ENCODE measurements around the gene LRRK1.

LRRK1 gene

DNA sequence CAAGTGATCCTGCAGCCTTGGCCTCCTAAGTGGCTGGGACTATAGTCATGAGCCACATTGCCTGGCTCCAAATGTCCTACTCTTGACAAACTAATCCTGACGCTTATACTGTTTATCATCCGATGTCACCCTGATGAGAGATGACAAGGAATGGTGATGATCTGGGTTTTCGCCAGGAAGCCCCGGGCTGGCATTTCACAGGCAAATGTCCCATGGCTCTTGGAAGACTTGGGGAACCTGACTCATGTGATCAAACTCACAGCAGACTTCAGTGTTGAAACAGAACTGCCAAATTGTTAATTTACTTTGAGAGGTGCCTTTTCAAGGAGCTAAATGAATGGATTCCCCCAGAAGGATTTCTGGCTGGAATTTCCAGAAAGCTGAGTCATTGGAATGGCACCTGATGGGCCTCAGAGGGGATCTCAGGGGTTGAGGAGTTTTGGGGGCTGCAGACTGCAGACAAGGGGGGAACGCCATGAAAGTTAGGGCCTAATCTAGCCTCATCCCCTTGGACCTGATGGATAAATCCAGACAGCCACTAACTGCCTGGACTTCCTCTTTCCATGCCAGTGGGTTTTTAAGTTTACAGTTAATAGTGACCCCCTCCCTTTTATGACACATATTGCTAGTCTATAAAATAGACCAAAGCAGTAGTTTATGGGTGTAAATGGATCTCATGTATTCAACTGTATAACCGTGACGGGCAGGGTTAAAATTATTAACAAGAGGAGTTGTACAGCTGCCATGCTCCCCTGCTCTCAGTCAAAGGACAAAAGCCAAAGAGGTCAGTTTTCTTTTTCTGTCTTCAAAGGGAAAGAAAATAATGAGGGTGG, 186.1 kb downstream of the LRRK1 start:
- intact Hi-C loops (cut with DNase I): no loop called here
- DNase-seq: peak in 1 of 42 donors; percentile 19

DNA sequence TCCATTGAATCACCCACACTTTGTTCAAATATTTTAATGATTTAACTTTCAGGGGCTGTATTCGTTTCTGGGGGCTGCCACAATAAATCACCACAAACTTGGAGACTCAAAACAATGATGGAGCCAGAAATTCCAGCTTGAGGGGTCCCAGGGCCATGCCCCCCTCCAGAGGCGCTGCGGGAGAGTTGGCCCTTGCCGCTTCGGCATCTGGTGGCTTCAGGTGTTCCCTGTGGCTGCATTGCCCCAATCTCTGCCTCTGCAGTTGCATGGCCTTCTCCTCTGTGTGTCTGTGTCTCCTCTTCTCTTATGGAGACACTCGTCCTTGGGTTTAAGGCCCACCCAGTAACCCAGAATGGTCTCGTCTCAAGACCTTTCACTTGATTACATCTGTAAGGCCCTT, 187.9 kb downstream of the LRRK1 start:
- intact Hi-C loops (cut with DNase I): no loop called here
- no peak for DNase-seq

DNA sequence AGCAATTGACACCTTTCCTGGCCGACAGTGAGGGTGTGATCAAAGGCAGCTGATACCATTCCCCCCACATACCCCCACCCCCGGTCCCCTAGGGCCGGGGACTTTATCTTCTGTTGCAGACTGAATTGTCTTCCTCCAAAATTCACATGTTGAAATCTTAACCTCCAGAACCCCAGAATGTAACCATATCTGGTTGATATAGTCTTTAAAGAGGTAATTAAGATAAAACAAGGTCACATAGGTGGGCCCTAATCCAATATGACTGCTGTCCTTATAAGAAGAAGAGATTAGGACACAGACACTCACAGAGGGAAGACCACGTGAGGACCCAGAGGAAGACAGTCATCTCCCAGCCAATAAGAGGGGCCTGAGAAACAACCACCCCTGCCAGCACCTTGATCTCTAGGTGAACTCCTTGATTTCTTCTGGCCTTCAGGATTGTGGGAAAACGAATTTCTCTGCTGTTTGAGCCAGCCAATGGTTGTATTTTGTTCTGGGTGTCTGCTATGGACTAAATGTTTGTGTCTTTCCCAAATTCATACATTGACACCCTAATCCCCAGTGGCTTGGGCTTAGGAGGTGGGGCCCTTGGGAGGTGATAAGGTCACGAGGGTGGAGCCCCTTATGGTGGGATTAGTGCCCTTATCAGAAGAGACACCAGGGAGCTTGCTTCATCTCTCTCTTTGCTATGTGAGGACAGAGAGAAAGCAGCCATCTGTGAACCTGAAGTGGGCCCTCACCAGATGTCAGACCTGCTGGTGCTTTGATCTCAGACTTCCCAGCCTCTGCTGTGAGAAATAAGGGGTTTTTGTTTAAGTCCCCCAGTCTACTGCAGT, 188.7 kb downstream of the LRRK1 start:
- intact Hi-C loops (cut with DNase I): no loop called here
- no peak for DNase-seq

DNA sequence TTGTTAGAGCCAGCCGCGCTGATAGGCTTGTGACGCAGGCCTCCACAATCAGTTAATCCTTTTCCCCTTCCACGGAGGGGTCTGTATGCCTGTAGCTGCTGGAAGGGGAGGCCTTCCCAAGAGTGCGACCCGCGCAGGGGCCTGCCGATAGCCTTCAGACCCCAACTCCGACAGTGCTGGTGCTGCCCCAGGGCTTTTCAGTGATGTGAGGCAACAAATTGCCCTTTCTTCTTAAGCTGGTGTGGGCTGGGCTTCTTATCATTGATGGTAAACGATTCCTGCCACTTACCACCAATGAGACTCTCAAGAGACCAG, 189.3 kb downstream of the LRRK1 start:
- no peak for DNase-seq
- intact Hi-C loops (cut with DNase I): no loop called here

DNA sequence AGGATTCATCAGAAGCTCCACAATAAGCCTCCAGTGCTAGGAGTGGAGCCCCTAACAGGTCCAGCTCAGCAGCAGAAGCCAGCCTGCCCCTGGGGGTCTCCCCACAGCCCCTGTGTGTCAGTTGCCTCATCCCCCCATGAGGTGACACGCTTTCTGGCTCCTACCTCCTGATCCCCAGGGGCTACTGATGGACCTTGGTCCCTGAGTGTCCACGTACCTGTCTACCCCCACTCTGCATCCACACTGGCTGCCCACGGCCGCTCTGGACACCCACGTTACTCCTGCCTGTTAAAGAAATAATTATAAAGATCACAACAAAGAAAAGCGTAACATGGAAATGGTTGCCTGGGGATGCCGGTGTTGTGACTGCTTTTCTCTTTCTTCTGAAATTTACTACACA, 189.6 kb downstream of the LRRK1 start:
- intact Hi-C loops (cut with DNase I): no loop called here

DNA sequence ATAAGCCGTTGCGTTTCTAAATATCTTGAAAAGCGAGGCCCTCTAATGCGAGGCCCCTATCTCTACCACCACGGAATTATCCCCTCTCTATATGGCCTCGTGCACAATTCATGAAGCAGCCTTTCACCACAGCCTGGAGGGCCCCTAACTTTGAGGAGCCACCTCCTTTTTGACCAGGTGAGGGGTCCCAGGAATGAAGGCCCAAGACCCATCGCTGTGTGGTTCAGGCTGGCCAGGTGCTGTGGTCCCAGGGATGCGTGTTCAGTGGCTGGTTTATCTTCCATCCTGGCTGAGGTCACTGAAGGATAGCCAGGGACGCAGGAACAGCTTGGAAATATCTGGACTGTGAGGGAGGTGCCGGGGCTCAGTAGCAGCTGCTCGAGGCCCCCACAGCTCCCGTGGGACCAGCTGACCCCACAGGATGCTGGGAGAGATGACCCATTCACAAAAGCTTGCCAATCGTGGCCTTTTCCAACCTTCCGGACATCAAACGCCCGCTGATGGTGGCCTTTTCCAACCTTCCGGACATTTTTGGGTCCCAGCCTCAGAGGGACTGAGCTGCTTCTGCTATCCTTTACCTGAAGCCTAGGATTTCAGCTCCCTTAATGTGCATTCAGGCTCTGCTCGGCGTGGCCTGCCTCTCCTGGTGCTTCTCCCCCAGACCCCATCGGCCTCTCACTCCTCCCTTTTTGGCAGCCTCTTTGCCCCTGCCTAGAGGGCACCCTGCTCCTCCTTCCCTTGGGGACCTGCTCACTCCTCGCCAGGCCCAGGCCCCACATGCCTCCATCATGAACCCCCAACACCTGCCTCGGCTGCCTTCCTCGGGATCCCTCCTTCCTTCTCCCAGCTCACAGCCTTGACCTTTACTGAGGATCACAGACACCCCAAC, 191.8 kb downstream of the LRRK1 start:
- intact Hi-C loops (cut with DNase I): no loop called here
- DNase-seq: peak in 2 of 42 donors; percentile 2 to 25

More for the DNA sequence above, 189.6 kb downstream of the LRRK1 start:
- no peak for DNase-seq

DNA sequence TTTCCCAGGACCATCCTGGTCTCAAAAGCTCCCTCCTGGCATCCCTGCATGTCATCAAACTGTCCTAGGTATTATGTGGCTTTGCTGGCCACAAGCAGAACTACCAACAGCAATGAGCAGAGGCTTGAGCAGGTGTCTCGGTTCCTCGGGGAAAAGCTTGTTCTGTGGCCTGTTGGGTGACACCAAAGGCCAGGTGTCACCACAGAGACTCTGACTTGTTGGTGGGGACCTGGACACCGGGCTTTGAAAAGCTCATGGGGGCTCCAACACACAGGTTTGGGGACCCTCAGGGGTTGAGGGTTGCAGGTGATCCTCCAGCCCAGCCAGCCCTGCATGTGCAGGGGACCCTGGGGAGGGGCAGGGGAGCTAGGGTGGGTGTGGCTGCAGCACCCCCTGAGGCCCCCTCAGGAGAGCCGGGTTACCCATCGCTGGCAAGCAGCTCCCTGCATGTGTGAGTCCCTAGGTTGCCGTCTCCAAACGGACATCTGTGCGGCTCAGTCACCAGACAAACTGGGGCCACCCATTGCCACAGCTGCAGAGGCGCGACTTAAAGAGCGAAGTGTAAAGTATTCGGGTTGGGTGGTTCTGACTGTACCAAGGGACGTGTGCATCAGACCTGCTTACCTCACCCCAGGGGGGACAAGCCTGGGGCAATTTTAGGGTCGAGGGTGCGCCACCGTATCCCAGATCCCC, 192.6 kb downstream of the LRRK1 start:
- peak in 1 of 42 donors; percentile 0 for DNase-seq
- intact Hi-C loops (cut with DNase I): no loop called here

DNA sequence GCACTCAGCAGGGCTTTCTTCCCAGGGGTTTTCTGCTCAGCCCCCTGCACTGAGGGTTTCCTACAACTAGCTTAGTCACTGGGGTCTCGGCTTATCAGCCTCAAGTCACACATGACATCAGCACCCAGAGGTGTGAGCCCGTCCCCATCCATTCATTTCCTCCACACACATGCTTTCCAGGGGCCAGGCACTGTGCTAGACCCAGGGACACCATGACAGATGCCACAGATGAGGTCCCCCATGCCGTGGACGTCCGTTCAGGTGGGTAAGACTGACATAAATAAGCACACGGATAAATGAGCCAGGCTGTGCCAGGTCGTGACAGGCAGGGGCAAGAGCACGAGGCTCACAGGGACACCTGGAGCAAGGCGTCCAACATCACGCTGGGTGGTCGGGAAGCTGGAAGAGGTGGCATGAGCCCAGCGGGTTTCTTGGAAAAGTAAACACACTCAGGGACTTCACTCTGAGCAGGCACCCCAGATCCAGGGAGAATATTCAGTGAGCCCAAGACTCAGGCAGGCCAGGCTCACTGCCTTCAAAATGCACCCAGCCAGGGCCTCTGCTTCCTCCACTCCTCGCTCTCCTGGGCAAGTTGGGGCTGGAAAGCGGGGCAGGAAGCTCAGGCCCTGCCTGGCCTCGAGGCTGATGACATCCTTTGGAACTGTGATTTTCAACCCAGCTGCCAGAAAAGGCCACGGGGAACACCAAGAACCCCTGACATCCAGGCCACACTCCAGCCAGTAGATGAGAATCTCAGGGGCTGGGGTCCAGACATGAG, 193.4 kb downstream of the LRRK1 start:
- DNase-seq: peak in 1 of 42 donors; percentile 2
- intact Hi-C loops (cut with DNase I): no loop called here

DNA sequence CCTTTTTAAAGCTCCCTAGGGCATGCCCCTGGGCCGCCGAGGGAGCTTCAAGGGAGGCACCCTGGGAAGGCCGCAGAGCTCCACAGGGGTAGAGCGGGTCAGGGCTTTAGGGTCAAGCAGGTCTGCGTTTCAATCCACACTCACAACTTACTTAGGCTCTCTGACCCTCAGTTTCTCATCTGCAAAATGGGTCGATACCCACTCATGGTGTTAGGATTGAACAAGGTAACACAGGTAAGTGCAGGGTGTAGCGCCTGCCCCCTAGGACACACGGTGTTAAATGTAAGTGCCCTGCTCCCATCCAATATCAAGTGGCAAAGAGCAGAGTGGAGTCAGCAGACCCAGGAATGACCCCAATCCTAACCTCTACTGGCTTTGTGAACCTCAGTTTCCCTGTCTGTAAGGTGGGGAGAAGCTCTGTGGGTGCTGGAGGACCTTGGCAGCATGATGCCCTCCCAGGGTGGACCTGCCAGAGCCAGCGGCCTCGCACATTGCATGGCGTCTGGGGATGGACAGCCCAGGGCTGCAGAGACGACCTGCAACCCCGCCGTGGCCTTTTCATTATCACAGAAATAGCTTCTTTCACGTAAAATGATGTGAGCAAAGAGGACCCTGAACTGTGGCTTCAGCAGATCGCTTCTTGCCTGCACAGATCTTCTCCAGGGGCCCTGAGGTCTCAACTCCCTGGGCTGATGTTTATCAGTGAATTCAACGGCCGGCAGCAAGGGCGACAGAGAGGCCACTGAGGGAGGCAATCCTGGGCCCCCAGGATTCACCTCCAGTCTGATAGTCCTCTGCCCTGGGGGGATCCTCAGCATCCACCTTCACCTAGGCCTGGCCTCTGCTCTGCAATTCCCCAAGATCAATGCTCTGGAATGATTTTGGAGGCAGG, 194.2 kb downstream of the LRRK1 start:
- intact Hi-C loops (cut with DNase I): no loop called here
- DNase-seq: peak in 1 of 42 donors; percentile 1

DNA sequence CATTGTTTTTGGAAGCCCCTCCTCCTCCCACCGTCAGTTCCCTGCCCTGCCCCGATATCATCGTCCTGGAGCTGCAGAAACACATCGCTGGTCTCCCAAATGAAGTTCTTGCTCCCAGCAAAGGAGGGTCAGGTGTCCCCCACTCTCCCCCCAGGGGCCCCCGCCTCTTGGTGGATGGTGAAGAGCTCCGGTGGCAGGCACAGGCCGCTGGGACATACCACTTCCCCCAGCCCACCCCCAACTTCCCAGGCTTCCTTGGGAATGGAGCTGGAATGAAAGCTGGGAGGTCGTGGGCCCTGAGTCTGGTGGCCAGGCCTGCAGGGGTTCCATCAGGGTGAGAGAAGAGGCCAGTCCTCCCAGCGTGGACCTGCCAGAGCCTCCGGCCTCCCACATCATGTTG, 195.0 kb downstream of the LRRK1 start:
- peak in 1 of 42 donors; percentile 0 for DNase-seq
- intact Hi-C loops (cut with DNase I): no loop called here

DNA sequence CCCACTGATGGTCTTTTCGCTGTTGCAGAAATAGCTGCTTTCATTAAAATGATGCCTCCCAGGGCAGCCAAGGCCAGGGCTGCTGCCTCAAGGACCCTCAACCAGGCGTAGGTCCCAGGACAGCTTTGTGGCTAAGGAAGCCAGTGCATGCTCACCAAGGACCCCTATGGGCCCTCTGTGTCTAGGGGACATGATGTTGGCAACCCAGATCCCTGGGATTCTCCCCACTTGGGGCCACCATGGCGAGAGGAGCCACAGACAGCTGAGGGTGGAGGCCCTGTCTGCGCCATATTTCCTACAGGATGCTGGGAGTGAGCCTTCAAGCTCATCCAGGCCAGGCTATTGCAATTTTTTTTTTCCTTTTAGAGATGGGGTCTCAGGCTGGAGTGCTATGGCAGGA, 195.5 kb downstream of the LRRK1 start:
- intact Hi-C loops (cut with DNase I): no loop called here
- no peak for DNase-seq

DNA sequence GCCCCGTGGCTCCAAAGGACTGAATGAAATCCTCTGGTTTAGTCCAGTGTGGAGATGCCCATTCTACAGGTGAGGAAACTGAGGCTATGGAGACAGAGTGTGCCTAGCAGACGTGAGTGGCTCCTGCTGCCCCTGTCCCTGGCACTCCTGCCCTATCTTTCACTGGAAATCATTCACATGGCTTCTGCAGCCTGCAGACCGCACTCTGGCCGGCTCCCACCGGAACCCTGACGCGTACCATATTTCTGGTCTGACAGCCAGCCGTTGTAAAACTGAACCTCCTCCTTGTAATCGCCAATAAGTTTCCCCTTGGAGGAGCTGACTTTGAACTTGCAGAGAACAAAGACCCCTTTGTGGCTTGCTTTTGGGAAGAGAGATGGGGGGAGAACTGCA, 196.2 kb downstream of the LRRK1 start:
- intact Hi-C loops (cut with DNase I): no loop called here

DNA sequence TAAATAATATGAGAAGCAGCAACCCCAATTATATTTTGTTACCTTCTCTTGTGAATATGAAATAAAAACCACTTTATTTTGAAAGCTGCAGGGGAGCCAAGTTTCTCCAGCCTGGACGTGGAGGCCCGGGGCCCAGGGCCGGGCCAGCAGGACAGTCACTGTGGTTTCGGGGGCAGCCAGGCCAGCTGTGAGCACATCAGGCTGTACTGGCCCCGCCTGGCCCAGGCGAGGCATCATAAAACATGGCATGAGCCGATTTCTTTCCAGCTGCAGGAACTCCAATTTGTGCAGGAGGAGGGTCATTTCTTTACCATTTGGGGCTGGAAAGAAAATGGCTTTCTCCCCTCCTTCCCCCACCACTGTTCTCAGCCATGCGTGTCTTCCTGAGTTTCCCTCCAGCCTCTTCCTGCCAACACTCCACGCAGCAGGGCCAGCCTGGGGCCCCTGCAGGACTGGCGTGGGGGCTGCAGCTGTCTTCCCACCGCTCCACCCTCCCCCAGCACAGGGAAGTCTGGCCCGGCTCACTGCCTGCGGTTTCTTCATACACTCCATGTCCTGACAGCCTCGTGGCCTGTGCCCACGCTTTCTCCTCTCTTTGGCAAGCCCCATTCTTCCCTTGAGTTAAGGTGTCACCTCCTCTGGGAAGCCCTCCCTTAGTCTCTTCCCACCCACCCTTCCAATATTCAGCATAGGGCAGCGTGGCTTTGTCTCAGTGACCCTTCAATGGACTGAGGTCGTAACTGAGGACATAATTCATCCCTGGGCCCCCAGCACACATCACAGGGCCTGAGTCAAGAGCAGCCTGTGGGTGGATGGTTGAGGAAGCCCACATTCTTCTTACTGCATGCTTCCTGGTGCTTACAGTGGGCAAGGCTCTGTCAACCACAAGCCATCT, 196.9 kb downstream of the LRRK1 start:
- peak in 40 of 42 donors; percentile 19 to 74 (median 48) for DNase-seq
- intact Hi-C loops (cut with DNase I): no loop called here

More for the DNA sequence above, 196.2 kb downstream of the LRRK1 start:
- DNase-seq: peak in 3 of 42 donors; percentile 18 to 26 (median 19)

DNA sequence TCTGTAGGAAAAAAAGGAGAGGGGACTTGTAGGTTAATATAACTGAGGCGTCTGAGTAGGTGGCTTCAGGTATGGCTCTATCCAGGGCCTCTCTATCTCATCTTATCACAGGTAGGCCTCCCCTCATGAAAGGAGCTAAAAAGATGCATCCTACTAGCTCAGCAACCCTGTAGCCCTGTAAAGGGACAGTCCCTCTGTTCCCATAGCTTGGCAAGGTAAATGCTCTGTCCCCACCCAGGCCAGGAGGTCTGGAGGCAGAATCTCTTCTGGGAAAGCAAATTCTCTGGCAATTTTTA, 197.5 kb downstream of the LRRK1 start:
- intact Hi-C loops (cut with DNase I): no loop called here
- no peak for DNase-seq

DNA sequence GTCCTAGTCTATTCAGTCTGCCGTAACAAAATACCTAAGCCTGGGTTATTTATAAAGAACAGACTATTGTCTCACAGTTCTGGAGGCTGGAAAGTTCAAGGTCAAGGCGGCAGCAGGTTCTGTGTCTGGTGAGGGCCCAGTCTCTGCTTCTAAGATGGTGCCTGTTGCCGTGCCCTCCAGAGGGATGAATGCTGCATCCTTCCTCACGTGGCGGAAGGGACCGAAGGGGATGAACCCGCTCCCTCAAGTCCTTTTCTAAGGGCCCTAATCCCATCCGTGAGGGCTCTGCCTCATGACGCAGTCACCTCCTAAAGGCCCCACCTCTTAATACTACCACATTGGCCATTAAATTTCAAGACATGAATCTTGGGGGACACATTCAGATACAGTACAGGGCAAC, 199.0 kb downstream of the LRRK1 start:
- intact Hi-C loops (cut with DNase I): no loop called here
- no peak for DNase-seq

DNA sequence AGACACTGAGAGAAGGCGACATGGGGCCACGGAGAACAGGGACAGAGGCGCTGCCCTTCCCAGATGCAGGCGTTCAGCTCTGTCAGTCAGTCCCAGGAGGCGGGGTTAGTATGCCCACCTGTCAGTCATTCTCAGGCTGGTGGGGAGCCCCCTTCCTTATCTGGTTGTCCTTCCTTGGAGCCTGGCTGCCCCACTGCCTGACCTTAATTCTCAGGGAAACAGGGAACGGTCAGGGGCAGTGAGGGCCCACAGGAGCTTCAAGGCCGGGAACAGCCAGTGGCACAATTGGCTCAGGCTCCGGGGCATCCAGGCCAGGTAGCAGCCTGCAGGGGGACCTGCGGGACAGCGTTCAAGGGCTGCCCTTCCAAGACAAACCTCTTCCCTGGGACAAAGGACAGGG, 199.5 kb downstream of the LRRK1 start:
- DNase-seq: no peak
- intact Hi-C loops (cut with DNase I): no loop called here
